HG03095 (cell line): ENCODE data around the gene SLC35A3.
"Not testable (repeated sequence)": the region's sequence is repeated elsewhere in the genome, so short reads cannot be mapped to it uniquely, and the experiment has no call there.

Source experiments
- ATAC-seq: cut with Tn5 transposase; IDR thresholded peaks from one replicate; pipeline ENCODE4 v1.9.1; 2021; ENCODE audit warnings: moderate library complexity; ENCODE audit not compliant: unreplicated experiment

The SLC35A3 gene

DNA sequence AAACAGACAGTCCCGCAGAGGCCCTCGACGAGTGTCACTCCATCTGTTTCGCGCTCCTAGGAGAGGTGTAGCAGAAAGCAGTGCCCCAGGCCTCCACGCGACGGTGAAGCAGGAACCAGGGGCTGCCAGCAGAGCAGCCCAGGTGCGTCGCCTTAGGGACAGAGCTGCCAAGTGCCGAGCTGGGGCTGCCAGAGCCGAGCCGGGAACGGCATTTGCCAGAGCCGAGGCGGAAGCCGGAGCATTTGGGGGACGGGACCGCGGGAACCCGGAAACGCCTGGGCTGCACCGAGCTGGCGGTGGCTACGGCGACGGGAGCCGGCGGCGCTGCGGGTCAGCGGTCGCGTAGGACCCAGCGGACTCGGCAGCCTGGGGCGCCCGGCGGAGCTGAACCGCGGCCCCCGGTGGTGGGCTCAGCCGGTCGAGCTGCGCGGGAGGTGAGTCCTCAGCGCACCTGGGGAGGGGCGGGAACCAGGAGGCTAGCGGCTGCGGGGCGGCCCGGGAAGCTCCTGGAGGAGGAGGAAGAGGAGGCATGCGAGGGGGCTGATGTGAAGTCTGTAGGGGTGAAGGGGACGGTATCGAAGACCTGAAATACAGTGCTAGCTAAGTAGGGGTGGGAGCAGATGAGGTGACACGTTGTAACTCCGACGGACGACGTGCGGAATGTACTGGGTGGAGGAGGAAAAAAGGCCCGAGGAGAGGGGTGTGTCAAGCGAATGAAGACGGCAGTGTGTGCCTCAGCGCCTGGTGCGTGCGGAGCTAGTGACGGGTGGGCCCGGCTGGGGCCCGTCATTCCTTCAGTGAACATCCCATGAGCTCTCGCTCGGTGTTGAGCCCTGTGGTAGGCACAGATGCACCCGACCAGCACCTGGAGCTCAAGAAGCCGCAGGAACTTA lies at the start of gene SLC35A3:
Gene SLC35A3 (plus strand): TSS at position 268 of the 893 bp plus-strand sequence. CDS start 23,559 bp downstream, outside the sequence.
- ATAC-seq, result peak; percentile 86

GRCh38 chr1:99934801-99935200 lies 35.0 kb upstream of the SLC35A3 start:
- ATAC-seq, result no peak

DNA sequence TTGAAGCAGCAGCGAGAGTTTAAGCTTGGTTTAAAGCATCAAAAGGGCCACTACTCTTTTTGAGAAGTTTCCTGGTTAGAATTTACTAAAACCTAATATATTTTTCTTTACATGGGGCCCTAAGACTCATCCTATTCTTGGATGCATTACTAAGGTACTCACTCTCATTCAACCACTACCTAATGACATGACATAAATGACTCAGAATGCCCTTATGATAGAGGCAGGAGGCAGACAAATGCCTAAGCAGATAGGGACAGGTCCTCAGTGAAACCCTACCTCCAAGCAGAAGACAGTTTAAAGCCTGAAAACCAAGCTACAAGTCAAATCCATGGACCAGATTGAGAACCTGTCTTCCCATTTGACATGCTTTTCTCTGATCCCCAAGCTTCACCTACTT lies 34.3 kb upstream of the SLC35A3 start:
- ATAC-seq, result no peak

DNA sequence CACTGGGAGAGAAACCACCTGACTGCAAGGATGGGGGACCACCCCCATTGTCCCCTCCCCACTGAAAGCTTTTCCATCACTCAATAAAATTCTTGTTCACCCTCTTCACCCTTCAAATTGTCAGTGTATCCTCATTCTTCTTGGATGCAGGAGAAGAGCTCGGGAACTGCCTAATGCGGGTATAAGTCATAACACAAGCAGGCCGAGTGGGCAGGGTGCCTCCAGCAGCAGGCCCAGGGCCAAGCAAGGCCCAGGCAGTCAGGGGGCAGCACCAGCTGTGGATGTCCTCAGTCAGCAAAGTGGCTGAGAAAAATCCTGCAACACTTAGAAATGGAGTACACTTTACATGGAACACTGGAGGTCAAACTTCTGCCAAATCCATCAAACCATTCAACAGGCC lies 33.7 kb upstream of the SLC35A3 start:
- ATAC-seq, result no peak

DNA sequence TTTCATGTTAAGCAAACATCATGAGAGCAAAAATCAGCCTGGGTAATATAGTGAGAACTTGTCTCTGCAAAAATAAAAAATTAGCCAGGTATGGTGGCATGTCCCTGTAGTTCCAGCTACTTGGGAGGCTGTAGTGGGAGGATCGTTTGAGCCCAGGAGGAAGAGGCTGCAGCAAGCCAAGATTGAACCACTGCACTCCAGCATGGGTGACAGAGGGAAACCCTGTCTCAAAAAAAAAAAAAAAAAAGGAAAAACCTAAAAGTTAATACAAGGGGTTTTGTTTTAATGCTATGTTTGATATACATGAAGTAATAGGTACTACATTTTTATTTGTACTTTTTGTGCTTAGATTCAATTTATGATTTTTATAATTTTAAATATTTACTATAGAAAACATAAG lies 27.1 kb upstream of the SLC35A3 start:
- no peak for ATAC-seq

- no peak for ATAC-seq
These were observed 26.5 kb upstream of the SLC35A3 start for GRCh38 chr1:99943223-99943794.

DNA sequence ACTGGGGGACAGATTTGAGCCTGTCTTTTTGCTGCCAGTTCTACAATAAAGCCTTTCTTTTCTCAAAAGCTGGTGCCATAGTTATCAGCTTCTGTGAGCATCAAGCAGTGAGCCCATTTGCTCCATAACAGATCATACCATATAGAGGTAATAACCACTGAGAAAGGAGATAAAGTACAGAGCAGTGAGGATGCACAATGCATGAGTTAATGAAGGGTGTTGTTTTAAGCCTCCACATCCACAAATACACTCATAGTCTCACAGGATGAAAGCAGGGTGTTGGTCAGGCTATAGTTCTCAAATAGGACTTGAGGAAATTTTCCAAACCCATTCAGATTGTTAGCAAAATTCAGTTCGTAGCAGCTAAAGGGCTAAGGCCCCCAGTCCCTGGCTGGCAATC lies 25.6 kb upstream of the SLC35A3 start:
- no peak for ATAC-seq

- ATAC-seq, result no peak
These were observed 24.6 kb upstream of the SLC35A3 start for GRCh38 chr1:99945174-99945573.

DNA sequence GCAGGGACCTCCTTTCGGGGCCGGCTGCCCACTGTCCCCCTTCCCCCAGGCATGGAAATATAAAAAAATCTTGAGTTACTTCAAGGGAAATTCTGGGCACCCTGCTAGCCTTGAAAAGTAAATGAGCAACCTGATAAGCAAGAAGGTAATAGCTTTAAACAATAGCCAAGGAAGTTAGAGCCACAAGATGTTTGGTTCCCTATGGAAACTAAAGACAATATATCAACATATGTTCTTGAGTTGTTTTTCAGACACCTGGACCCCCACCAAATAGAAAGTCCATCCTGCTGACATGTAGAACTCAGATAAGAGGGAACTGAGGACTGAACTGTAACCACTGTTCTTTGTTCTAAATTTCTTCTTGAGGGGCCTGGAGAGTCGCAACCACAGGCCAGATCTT lies 19.3 kb upstream of the SLC35A3 start:
- no peak for ATAC-seq

- ATAC-seq, result no peak
These were observed 17.3 kb upstream of the SLC35A3 start for GRCh38 chr1:99952522-99952921.

- ATAC-seq, result no peak
These were observed 14.4 kb upstream of the SLC35A3 start for GRCh38 chr1:99955375-99955774.

DNA sequence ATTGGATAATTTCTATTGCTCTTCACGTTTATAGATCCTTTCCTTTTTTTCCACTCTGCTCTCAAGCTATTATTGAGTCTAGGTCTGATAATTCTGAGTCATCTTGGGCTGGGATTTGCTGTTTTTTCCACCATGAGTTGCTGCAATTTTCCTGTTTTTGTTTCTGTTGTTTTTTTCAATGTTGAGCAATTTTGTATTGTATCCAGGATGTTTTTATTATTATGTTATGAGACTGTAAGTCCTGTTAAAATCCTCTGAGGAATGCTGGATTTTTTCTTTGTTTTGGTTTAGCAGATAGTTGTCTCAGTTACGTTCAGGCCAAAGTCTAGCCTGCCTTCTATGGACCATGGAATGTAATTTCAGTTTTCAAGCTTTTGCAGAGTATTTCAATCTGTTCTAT lies 13.0 kb upstream of the SLC35A3 start:
- ATAC-seq, result no peak

DNA sequence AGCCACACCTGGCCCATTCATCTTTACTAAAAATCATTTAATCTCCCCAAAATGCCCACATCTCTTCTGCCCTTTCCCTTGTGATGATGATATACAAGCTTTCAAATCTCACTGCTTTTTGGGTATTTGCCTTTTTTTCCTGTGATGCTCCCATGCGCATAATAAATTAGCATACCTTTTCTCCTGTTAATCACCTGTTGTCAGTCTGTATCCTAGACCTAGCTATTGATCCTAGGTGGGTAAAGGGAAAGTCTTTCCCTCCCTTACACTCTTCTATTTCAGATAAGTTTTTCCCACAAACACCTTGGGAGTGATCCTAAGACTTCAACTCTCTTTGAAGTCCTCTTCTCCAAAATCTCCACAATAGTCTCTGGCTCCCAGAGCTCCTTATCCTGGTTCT lies 12.0 kb upstream of the SLC35A3 start:
- no peak for ATAC-seq

DNA sequence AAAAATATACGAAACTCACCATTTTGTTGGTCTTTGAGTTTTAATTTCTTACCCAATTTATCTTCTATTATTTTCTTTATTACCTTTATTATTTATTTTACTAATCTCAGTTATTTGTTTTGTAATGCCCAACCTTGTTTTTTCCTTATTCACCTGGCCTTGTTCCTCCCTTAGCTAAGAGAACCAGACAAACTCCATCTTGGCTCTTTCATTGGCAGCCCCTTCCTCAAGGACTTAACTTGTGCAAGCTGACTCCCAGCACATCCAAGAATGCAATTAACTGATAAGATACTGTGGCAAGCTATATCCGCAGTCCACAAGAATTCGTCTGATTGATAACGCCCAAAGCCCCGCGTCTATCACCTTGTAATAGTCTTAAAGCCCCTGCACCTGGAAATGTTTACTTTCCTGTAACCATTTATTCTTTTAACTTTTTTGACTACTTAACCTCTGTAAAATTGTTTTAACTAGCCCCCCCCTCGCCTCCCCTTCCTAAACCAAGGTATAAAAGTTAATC lies 10.5 kb upstream of the SLC35A3 start:
- not testable (repeated sequence) for ATAC-seq

- ATAC-seq, result not testable (repeated sequence)
These were observed 9.5 kb upstream of the SLC35A3 start for GRCh38 chr1:99960260-99960659.

DNA sequence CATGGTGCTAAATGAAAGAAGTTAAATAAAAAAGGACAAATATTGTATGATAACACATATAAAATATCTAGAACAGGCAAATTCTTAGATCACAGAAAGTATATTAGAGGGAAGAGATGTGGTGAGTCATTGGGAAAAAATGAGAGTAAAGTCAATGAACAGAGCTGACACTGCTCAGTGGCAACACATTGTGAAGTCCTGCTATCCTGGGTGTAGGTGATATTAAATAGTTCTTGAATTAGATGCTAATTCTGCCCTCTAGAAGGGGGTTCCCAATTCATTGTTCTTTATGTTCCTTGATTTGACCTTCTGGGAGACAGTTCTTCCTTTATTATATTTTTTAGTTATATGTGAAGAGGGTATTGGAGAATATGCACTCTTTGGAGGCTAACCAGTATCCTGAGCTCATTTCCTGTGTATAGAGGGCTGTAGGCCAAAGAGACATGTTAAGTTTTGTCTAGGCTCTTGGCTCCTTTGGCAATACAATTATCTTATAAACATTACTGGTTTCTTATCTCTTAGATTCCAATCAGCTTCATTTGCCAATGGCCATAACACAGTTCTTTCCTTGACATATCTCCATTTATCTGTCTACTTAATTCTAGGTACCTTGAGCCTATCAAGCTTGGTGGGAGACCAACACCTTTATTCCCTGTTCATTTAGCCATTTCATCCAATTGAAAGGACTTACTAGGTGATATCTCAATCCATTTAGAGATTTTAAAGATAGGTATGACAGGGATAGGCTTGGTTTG lies 6.6 kb upstream of the SLC35A3 start:
- no peak for ATAC-seq

GRCh38 chr1:99964806-99965205 lies 5.0 kb upstream of the SLC35A3 start:
- ATAC-seq, result no peak

GRCh38 chr1:99965646-99966375 lies 4.0 kb upstream of the SLC35A3 start:
- ATAC-seq, result no peak

- no peak for ATAC-seq
These were observed 1.6 kb upstream of the SLC35A3 start for GRCh38 chr1:99968214-99968613.

DNA sequence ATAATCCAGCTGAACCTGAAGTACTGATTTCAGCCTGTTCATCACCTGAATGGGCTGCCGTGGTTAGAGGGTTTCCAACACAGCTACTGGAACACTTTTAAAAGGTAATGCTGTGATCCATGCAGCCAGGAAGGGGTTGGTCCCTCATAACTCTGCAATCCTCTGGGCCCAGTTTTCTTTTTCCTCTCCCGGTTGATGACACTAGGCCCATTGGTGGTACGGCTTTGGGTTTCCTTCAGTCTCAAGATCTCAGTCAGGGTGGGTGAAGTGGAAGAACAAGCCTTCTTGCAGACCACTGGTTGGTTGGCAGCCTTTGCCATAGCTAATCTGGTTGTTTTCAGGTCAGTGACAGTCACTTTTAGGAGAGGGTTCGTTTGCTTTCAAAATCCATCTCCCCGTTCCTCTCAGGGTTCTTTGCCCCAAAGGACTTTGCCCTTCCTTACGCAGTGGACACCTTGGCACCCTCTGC lies 502 bp upstream of the SLC35A3 start:
- ATAC-seq, result peak; percentile 1
